HG02623 (cell line): ENCODE measurements around the gene RAB29.

Experiments used
- ATAC-seq: cut with Tn5 transposase; IDR thresholded peaks from one replicate; pipeline ENCODE4 v1.9.1; 2021; ENCODE audit warnings: moderate library complexity; ENCODE audit not compliant: unreplicated experiment

RAB29 gene

DNA sequence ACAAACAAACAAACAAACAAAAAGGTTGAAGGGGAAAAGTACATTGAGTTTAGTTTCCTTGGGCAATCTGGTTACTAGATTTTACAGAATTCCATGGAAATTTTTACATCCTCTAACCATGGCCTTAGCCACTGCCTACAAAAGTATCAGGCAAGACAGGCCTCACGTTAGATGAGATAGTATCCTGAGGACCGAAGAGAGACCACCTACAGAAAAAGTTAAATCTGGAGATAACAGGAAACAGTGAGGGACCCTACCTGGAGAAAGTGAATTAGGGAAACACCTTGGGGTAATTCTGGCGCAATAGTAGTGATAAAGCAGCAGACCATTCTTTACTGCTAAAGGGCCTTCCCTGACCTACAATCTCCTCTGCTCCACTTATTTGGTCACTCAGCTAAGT, 8.7 kb downstream of the RAB29 start:
- no peak for ATAC-seq

DNA sequence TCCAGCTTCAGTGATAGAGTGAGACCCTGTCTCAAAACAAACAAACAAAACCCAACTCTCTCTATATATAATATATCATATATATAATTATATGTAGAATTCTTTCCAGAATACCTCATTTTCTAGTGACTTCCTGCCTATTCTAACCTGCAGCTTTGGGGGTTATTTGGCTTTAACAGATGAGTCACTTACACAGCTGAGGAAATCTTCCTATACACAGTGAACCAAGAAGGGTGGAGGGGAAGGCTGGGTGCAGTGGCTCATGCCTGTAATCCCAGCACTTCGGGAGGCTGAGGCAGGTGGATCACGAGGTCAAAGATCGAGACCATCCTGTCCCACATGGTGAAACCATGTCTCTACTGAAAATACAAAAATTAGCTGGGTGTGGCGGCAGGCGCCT, 9.2 kb downstream of the RAB29 start:
- no peak for ATAC-seq

DNA sequence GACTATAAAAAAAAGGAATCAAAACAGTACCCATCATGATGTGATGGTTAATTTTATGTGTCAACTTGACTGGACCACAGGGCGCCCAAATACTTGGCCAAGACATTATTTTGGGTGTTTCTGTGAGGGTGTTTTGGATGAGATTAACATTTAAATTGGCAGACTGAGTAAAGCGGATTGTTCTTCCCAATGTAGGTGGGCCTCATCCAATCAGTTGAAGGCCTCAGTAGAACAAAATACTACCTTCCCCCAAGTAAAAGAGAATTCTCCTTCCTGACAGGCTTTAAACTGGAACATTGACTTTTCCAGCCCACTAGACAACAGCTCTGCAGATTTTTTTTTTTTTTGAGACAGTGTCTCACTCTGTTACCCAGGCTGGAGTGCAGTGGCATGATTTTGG, 10.7 kb downstream of the RAB29 start:
- no peak for ATAC-seq

DNA sequence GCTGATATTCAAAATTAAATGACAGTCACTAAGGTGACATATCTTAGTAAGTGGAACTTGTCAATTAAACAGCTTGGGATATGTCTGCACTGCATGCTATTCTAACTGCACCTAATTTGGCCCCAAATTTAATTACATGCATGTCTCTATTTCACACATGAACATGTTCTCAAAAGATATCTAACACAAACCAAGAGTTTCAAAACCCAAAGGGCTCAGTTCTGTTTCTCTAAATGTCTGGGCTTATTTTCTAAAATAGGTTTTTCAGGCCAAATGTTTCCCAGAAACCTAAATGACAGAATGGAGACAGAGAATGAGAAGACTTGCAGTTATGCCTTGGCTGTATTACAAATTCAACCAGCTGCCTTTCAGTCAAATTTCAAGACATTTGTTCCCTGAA, 11.3 kb downstream of the RAB29 start:
- ATAC-seq, result no peak

DNA sequence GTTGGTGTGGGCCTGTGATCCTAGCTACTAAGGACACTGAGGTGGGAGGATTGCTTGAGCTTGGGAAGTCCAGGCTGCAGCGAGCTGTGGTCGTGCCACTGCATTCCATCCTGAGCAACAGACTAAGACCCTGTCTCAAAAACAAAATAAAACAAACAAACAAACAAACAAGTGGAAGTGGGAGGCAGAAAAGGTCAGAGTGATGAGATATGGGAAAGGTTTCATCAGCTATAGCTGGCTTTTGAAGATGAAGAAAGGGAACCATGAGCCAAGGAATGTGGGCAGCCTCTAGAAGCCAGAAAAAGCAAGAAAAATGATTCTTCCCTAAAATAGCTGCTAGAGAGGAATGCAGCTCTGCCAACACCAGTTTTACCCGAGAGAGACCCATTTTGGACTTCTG, 14.7 kb downstream of the RAB29 start:
- no peak for ATAC-seq

DNA sequence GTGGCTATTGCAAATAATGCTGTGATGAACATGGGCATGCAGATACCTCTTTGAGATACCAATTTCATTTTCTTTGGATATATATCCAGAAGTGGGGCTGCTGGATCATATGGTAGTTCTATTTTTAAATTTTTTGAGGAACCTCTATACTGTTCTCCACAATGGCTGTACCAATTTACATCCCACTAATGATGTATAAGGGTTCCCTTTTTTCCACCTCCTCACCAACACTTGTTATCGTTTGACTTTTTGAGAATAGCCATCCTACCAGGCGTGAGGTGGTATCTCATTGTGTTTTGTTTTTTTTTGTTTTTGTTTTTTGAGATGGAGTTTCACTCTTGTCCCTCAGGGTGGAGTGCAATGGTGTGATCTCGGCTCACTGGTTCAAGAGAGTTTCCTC, 18.7 kb downstream of the RAB29 start:
- no peak for ATAC-seq

DNA sequence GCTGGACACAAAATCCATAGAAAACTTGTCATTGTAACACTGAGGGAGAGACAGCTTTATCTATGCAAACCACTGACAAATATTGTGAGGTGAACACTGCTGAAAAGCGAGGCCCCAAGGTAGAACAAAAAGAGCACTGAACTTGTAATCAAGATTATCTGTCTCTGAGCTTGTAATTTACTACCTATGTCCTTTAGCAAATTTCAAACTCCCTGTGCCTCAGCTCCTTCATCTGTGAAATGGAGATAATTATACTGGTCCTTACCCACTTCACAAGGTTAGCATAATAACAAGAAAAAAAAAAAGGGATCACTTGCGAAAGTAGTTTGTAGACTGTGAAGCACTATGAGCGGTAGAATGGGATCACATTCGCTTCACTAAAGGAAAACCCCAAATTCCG, 20.4 kb downstream of the RAB29 start:
- no peak for ATAC-seq

DNA sequence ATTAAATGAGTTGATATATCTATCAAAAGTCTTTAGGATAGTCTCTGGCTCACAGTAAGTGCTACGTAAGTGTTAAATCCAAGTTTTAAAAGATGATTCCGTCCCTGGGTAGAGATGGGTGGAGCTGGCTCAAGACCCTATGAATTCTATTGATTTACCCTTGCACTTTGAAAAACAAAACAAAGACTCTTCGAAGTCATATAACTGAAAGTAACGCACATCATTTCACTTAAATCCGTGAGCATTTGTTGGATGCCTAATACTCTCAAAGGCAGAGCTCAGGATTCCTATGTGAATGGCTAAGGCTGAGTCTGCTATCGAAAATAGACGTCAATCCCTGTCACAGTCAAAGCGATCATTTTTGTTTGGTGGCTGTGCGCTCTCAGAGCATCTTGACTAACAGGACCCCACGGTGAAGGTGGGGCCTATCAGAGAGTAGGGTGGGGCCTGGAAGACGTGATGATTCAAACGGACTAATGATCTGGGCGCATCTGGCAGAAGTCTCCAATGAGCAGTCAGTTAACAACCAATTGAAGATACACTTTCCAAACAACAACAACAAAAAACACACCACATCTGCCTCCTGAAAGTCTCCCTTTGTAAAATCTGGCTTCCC, 24.1 kb downstream of the RAB29 start:
- no peak for ATAC-seq

DNA sequence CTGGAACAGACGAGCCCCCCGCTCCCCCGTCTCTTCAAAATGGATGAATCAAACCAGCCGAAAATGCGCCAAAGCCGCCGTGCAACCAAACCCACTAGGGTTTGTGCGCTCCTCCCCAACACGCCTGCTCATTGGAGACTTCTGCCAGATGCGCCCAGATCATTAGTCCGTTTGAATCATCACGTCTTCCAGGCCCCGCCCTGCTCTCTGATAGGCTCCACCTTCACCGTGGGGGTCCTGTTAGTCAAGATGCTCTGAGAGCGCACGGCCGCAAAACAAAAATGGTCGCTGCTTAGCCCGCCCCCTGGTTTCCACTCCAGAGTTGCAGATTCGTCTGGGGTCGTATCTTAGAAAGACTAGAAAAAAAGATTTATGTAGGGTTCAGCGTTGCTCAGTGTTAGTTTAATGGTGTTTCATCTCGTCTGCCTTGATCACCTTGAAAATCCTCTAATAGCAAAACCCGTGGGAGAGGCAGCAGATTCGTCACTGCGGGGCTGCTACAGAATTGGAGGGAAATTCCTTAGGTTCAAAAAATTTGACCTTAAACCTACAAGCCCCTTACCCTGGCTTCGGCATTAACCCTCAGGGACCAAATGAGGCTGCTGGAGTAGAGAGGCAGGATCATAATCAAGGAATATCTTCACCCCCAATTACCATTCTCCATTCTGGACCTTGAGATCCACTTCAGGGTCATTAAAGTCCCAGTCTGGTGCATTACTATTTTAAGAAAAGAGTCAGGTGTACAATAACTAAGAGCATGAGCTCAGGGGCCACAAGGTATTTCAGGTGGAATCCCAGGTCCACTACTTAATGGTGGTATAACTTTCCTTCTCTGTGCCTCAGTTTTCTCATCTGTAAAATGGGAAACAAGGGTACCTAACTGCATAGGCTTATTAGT, 24.9 kb downstream of the RAB29 start, which contains the start of gene NUCKS1:
Gene NUCKS1 (minus strand): TSS at position 45 of the 898 bp plus-strand sequence. CDS start 209 bp downstream, outside the sequence.
- peak; percentile 73 for ATAC-seq

DNA sequence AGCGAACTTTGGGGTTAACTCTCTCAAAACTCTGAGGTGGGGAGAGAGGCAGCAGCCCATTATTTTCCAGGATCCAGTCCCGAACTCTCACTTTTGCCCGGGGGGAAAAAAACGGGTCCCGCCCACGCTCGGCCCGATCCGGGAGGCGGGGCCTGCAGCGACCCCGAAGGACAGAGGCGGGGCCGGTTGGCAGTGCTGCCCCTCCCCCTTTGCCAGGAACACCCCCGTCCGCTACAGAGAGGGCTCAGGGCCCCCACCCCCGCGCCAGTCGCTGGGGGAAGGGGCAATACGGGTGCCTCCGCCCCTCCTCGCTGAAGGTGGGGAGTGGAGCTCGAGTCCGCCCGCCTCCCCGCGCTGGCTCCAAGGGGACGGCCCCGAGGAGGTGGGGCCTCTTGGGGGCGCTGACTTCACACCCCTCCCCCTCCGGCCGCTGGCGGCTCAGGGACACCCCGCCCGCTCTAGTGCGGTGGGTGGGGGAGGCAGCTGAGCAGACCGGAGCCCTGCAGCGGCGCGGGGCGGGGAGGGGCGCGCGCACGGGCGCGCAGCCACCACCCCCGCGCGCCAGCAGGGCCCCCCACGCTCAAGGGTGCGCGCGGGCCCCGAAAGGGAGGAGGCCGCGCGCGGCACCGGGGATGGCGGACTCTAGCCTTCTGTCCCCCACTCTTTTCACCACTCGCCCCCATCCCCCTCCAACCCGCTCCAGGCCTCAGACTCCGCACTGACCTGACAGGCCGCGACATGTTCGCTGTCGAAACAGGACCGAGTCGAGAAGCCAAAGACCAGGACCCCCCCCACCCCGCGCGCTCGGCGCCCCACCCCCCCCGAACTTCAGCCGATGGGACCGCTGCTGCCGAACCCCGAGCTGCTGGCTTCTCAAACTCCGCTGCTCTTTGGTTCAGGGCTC, 25.8 kb downstream of the RAB29 start:
- peak; percentile 72 for ATAC-seq

DNA sequence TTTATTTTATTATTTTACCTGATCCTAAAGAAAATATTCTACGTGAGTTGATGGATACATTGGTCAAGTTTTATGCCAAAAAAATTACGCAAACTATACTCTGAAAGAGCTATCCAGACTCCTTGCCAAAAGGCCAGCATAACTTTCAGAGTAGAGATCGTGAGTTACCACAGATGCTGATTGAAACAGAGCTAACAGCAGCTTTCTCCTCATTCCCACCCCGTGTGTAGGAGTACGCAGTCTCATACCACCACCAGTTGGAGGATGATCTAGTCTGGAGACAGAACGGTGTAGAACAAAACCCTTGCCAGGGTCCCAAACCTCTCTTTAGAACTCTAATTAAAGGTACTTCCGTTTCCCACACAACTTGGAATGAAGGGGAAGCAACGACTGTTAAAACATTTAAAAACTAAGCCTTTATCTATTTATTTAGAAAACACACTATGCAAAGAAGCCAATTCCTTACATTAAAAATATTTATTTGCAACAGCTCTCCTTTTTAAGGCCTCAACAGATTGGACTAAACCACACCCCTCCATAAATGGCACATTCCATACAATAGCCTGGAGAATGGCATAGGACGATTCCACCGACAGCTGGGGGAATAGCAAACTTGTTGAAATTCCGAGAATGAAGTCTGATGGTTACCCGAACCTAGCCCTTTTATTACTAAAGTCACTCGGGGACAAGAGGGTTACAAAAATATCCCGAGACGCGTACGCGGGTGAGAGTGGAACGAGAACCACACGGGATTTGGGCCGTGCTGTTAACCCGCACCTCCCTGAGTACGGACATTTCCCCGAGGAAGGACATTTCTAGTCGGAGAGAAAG, 26.7 kb downstream of the RAB29 start:
- peak; percentile 20 for ATAC-seq

DNA sequence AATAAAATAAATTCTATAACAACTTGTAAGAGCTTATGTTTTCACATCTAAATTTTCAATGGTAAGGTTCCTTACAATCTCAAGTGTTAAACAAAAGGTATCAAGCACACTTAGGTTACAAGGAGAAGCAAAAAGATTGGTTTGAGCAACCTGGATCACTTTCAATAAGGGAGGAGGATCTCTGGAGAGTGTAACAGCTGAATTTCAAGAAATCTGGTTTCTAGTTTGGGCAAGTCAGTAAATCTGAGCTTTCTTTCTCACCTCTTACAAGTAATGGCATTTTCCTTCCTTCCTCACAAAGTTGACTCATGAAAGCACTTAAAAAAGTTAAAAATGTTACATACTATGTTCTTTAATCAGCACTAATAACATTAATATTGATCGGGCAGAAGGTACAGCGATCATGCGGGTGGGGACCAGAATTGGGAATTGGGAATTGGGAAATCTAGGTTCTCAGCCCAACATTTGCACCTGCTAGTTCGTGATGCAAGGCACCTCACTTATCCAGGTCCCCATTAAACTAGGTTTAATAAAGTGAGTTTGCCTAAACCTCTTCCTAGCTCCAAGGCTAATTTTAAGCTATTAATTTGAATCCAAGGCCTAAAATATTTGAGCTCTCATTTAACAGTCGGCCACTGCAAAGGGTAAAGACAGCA, 28.4 kb downstream of the RAB29 start:
- no peak for ATAC-seq

DNA sequence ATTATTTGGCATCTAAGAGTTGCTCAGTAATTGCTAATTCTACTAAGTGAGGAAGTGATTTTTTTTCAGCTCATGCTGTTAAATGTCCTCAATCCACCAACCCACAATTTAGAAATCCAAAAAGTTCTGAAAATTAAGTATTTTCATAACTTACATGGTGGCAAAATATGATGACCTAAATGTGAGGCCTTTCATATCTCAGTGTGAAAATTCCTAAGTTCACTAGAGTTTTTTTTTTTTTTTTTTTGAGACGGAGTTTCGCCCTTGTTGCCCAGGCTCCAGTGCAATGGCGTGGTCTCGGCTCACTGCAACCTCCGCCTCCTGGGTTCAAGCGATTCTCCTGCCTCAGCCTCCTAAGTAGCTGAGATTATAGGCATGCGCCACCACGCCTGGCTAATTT, 30.9 kb downstream of the RAB29 start:
- no peak for ATAC-seq

DNA sequence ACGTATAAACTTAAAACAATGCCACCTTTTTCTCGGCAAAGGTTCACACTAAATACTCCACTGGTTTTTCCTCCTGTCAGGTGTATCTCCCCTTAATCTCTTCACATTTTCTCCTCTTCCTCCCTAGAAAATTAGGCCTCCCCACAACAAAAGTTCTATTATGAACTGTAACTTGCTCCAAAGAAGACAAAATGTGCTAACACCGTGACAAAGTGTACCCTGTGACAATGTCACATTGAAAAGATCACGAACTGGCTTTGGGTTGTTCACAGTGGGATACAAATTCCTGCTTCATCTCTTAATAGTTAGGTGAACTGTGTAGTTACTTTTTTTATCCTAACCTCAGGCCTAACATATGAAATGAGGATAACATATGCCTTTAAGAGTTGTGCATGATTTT, 31.3 kb downstream of the RAB29 start:
- ATAC-seq, result no peak

DNA sequence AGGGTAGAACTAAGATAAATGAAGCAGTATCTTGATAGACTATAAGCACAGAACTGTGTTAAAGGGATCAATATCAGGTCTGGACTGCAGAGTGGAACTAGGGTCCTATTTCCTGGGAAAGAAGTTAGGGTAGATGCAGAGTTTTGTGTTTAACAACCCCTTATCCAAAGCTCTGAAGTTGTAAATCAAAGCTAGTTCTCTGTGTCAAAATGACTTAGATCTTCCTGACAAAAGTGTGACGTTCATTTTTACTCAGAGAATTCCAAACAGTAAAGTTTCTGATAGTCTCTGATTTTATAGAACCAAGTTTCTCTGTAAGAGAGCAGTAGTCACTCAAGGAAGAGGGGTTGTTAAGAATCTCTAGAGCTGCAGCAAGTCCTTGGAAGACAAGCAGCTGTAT, 33.6 kb downstream of the RAB29 start:
- no peak for ATAC-seq

DNA sequence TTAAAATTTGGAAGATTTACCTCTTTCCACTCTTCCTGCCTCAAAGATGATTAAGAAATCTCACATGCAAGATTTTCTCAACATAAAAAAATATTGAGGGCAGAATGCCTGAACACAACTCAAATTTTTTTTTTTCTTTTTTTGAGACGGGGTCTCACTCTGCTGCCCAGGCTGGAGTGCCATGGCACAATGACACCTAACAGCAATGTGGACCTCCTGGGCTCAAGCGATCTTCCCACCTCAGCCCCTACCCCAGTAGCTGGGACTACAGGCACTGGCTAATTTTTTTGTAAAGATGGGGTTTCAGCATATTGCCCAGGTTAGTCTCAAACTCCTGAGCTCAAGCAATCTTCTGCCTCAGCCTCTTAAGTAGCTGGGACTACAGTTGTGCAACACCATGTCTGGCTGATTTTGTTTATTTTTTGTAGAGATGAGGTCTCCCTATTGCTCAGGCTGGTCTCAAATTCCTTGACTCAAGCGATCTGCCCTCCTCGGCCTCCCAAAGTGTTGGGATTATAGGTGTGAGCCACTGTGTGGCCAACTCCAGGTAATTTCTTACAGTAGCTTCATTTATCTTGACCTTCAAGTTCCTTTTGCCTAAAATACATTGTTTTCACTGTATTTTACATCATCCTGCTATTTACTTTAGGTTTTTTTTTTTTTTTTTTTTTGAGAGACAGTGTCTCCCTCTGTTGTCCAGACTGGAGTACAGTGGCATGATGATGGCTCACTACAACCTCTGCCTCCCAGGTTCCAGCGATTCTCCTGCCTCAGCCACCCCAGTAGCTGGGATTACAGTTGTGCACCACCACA, 35.7 kb downstream of the RAB29 start:
- no peak for ATAC-seq

DNA sequence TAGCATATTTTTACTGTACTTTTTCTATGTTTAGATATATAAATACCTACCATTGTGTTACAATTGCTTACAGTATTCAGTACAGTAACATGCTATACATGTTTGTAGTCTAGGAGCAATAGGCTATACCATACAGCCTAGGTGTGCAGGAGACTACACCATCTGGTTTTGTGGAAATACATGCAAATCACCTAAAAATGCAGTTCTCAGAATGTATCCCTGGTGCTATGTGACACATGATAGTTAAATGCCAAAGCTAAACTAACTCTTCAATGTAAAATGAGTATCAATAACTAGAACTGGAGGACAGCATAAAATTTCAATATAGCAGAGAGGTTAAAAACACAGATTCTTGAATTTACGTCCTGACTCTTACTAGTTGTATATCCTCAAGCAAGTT, 40.1 kb downstream of the RAB29 start:
- ATAC-seq, result no peak

DNA sequence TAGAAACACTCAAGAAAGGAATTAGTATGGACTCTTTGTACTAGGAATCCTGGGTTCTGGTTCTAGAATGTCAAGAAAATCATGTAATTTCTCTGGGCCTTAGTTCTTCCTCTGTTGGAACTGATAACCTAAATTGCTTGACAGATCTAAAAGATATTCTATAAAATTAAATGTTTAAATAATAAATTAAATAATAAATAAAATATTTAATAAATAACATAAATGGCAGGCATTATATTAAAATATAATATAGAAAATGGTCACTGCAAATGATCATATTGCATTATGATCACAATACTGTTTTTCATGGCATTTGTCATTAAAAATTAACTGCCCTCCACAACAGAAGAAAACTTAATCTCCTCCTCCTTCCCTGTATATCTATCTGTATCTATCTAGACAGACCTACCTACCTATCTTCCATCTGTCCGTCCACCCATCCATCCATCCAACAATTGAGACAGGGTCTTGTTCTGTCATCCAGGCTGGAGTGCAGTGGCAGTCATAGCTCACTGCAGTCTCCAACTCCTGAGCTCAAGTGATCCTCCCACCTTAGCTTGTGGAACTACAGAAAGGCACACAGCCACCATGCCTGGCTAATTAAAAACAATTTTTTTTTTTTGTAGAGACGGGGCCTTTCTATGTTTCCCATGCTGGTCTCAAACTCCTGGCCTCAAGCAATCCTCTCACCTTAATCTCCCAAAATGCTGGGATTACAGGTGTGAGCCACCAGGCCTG, 41.7 kb downstream of the RAB29 start:
- no peak for ATAC-seq
